ENCODE data around the gene VPS33A. TPM values are rescaled to one million over a fixed set of nuclear protein-coding genes. Genes with fewer than 3 reads are reported as not detected.

The VPS33A gene
- total and polyA plus RNA-seq, 10 of the 15 experiments (the other 5 are each of a cell fraction or from before 2014, with no cell fraction given) = 7.7 to 33.6 (median 21.6) TPM

DNA sequence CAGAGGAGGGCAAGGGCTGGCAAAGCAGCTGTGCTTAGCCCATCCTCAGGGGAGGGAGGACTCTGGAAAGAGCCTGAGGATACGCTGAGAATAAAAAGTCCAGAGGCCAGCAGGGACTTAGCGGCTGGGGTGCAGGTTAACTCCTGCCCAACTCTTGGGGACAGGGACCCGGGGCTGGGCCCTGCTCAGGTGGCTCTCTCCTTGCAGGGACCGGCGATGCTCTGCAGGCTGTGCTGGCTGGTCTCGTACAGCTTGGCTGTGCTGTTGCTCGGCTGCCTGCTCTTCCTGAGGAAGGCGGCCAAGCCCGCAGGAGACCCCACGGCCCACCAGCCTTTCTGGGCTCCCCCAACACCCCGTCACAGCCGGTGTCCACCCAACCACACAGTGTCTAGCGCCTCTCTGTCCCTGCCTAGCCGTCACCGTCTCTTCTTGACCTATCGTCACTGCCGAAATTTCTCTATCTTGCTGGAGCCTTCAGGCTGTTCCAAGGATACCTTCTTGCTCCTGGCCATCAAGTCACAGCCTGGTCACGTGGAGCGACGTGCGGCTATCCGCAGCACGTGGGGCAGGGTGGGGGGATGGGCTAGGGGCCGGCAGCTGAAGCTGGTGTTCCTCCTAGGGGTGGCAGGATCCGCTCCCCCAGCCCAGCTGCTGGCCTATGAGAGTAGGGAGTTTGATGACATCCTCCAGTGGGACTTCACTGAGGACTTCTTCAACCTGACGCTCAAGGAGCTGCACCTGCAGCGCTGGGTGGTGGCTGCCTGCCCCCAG lies 60.0 kb downstream of the VPS33A start:
- FAIRE-seq (no peak), DNase-seq (ENCODE audit: low read depth, low spot score) (no peak), ATAC-seq (no peak)
- no TSS peak for BruUV-seq (replicated peaks)
- in situ Hi-C loops (cut with MboI) (no loop called here), intact Hi-C loops (cut with micrococcal nuclease; ENCODE audit: unreplicated experiment) (no loop called here)
- TF ChIP-seq POLR2AphosphoS5 (IDR thresholded peaks at IDR 0.05; ENCODE audit: low read length) (peak; percentile 31; the same call in 1 of the 2 replicates), RUNX3 (IDR thresholded peaks at IDR 0.05; ENCODE audit: low read length) (no peak)
- POLR2A ChIA-PET = no interaction called here
- RAD21 ChIA-PET (ENCODE audit: unreplicated experiment) = no interaction called here
- Histone ChIP-seq H3K27ac (ENCODE audit: control insufficient read depth, insufficient read depth) (no peak overlapping the region), H4K20me1 (ENCODE audit: control insufficient read depth, insufficient read depth) (no peaks in the 10 kb centered on the region; the same call in 1 of the 2 replicates), H3K4me3 (no peak overlapping the region), H3K27me3 (replicated peaks in 1 of 2; ENCODE audit: control insufficient read depth in 2 of 2, insufficient read depth in 2 of 2, low read length in 1 of 2) (peaks cover 0 to 5% of the 10 kb centered on the region in 2 experiments; a peak in 3 of 4 replicates), H3K9me3 (replicated peaks; ENCODE audit: control insufficient read depth, insufficient read depth, low read length) (no peaks in the 10 kb centered on the region; the same call in 2 of the 3 replicates), H3K79me2 (ENCODE audit: control insufficient read depth, insufficient read depth, low read length) (no peaks in the 10 kb centered on the region), H3K9ac (ENCODE audit: control insufficient read depth, insufficient read depth, low read length) (no peak overlapping the region), H2AFZ (ENCODE audit: control insufficient read depth, low read depth, low read length) (no peak overlapping the region), H3K4me2 (ENCODE audit: control insufficient read depth, insufficient read depth) (no peak overlapping the region), H3K36me3 (ENCODE audit: control insufficient read depth in 2 of 2, insufficient read depth in 2 of 2, low read length in 1 of 2) (peaks cover 6 to 11% of the 10 kb centered on the region in 2 experiments; a peak in 3 of 4 replicates), H3K4me1 (ENCODE audit: control insufficient read depth, insufficient read depth, low read length) (no peaks in the 10 kb centered on the region)
- WGBS (ENCODE audit: insufficient coverage, insufficient replicate concordance, low lambda C conversion rate, missing lambda C conversion rate) = 83% methylated on average over 26 of the region's 27 CpGs
- SMC1A ChIA-PET (ENCODE audit: uncharacterized antibody, unreplicated experiment) = no interaction called here
- CTCF ChIA-PET = interaction anchor here (0.6 to 2.3 kb wide), 4 partner anchors 16 to 512 kb away, joined by 3 to 5 read pairs (median 3); no protein-coding TSS in a partner anchor

DNA sequence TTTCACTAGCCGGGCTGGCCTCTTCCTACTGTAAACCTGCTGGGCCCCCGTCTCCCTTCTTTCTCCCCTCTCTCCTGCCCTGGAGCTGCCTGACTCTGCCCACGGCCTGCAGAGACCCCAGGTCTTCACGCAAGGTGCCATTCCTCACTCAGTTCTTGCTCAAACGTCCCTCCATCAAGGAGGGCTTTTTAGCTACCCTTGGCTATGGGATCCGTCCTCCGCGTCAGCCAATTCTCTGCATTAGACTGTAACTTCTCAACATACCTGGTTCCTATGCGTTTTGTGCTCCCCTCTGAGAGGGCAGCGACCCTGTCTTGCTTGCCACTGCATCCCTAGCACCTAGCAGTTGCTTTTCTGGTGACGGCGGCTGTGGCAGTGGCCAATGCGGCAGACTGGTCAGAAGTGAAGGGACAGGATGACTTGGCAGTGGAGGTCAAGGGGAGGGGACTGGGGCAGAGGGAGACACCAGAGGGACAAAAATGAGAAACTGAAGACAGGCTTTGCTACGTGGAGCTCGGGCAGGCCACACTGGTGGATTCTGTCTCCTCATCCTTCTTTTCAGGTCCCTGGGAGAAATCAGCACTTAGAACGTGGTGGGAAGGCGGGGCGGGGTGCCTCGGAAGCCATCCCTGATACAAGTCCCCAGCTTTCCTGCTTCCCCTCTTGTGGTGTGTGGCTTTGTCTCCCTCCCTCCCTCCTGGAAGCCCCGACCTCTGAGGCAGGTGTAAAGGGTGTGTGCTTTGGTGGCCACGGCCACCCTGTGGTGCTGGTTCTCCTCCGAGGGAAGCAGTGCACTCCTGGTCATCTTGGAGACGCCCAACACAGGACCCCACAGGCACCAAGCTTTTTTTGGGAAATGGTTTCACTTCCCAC lies 61.0 kb downstream of the VPS33A start:
- Histone ChIP-seq H3K4me1 (ENCODE audit: control insufficient read depth, insufficient read depth, low read length) (no peaks in the 10 kb centered on the region), H3K27me3 (replicated peaks in 1 of 2; ENCODE audit: control insufficient read depth in 2 of 2, insufficient read depth in 2 of 2, low read length in 1 of 2) (peaks cover 0 to 5% of the 10 kb centered on the region in 2 experiments; a peak in 3 of 4 replicates), H4K20me1 (ENCODE audit: control insufficient read depth, insufficient read depth) (no peaks in the 10 kb centered on the region; the same call in 1 of the 2 replicates), H3K4me2 (ENCODE audit: control insufficient read depth, insufficient read depth) (no peak overlapping the region), H3K27ac (ENCODE audit: control insufficient read depth, insufficient read depth) (no peak overlapping the region), H3K9ac (ENCODE audit: control insufficient read depth, insufficient read depth, low read length) (no peak overlapping the region), H3K9me3 (replicated peaks; ENCODE audit: control insufficient read depth, insufficient read depth, low read length) (no peaks in the 10 kb centered on the region; the same call in 2 of the 3 replicates), H3K79me2 (ENCODE audit: control insufficient read depth, insufficient read depth, low read length) (no peaks in the 10 kb centered on the region), H3K4me3 (no peak overlapping the region), H2AFZ (ENCODE audit: control insufficient read depth, low read depth, low read length) (no peak overlapping the region), H3K36me3 (ENCODE audit: control insufficient read depth in 2 of 2, insufficient read depth in 2 of 2, low read length in 1 of 2) (peaks cover 6 to 11% of the 10 kb centered on the region in 2 experiments; a peak in 3 of 4 replicates)
- no TSS peak for BruUV-seq (replicated peaks)
- FAIRE-seq = no peak
- 48% methylated on average over 23 of the region's 23 CpGs for WGBS (ENCODE audit: insufficient coverage, insufficient replicate concordance, low lambda C conversion rate, missing lambda C conversion rate)
- ChIA-PET SMC1A (ENCODE audit: uncharacterized antibody, unreplicated experiment) (no interaction called here), CTCF (interaction anchor here (0.6 to 2.3 kb wide), 4 partner anchors 15 to 511 kb away, joined by 3 to 5 read pairs (median 3); no protein-coding TSS in a partner anchor), POLR2A (no interaction called here), RAD21 (ENCODE audit: unreplicated experiment) (no interaction called here)
- in situ Hi-C loops (cut with MboI) (no loop called here), intact Hi-C loops (cut with micrococcal nuclease; ENCODE audit: unreplicated experiment) (no loop called here)
- no peak for TF ChIP-seq TCF3 (IDR thresholded peaks at IDR 0.05; ENCODE audit: borderline replicate concordance, insufficient read depth, low read depth, low read length)
- peak; percentile 65 for TF ChIP-seq POLR2A (IDR thresholded peaks at IDR 0.05; ENCODE audit: low read depth, low read length)
- no peak for DNase-seq (ENCODE audit: low read depth, low spot score)
- peak; percentile 6; the same call in 2 of the 3 replicates for ATAC-seq
